H54 (cell line): ENCODE results near the gene DDX24.

Source experiments
- DNase-seq: peaks from one replicate; pipeline ENCODE4 v3.0.0; 2011; ENCODE audit warnings: low spot score, mixed read lengths; ENCODE audit not compliant: insufficient read length
- FAIRE-seq: peaks from 3 replicates; lab custom pipeline; 2011; peaks lifted over from hg19 to GRCh38; lab: Jason Lieb, UNC
- POLR2A ChIP-seq: IDR thresholded peaks from 2 replicates; pipeline ENCODE4 v1.6.1; 2011; ENCODE audit warnings: low read depth, mild to moderate bottlenecking, low read length

Gene DDX24

DNA sequence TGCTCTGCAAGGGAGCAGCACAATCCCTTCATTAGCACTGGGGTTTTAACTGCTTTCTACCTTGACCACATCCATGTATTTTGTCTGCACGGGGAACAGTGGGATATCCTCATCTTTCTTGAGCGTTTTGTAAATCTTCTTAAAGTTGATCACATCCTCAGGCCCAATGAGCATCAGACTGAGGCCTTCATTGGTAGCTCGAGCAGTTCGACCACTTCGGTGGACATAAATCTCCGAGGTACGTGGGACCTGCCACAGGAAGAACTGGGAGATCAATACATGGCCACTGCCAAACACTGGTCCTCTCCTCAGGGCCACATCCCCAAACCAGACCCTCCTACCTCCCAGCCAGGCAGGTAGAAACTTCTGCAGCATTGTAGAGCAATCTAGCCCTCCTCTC lies 26.1 kb downstream of the DDX24 start:
- TF ChIP-seq POLR2A = no peak
- DNase-seq (no peak), FAIRE-seq (no peak)

DNA sequence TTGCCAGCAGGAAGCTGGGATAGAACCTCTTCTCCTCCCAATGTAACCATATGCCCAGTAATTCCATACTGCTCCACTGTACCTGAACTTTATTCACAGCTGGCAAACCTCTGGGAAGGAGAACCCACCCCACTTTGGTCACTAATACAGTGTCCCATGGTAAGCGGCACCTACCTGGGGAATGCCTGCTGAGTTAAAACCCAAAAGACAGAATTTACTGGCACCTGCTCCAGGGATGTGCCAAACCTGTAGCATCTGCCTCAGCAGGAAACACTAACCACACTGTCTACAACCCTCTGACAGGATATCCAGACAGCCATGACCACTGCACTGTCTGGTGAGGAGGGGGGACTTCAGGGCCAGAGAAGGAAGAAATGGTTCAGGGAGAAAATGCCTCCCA lies 26.6 kb downstream of the DDX24 start:
- FAIRE-seq (no peak), DNase-seq (no peak)

DNA sequence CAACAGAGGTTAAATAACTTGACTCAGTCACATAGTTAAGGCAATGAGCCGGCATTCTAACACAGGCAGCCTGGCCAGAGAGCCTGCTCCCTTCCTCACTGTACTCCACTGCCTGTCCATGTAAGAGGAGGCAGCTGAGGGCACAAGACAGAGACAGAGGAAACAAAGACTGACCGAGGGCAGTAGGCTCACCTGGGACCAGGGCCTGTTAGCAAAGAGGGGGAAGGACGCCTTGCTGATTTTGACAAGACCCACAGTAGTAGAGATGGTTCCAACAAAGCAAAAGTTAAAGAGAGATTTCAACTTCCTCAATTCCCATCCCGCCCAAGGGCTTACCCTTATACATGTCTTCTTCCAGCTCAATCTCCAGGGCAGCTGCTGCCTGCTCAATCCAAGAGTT lies 28.3 kb downstream of the DDX24 start:
- no peak for FAIRE-seq
- DNase-seq = no peak
- TF ChIP-seq POLR2A = no peak

More for the DNA sequence above, 26.6 kb downstream of the DDX24 start:
- no peak for TF ChIP-seq POLR2A

DNA sequence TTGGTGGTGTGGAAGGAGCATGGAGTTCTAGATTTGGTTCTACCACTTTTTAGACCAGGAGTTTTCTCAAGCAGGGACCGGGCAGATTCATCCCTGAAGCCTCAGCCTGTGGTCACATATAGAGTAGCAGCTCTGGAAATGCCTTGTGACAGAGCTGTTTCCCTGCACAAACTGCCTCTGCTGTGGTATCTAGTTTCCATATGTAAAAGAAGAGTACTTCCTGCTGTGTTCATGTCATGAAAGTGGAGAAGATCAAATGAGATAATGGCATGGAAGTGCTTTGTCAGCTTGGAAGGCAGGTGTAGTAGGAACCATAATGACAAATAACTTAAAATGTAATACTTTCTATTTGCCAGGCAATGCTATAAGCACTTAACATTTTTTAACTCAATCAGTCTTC lies 28.8 kb downstream of the DDX24 start:
- DNase-seq (no peak), FAIRE-seq (no peak)
- TF ChIP-seq POLR2A = no peak

DNA sequence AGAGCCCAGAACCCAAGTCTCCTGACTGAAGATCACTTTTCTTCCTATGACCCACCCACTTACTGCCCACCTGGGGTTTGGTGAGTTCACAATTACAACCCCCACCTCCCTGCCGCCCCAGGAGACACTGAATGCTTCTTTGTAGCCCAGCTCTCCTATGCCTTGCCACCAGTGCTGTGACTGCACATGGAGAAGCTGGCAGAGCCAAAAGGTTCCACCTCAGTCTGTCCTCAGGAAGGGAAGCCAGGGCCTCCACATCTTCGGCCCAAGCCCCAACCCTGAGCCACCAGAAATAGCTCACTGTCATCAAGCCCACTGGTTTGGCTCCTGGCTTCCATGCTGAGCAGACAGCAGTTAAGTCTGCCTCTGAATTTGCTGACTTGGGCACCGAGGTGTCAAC lies 29.2 kb downstream of the DDX24 start:
- DNase-seq = no peak
- no peak for TF ChIP-seq POLR2A
- no peak for FAIRE-seq

DNA sequence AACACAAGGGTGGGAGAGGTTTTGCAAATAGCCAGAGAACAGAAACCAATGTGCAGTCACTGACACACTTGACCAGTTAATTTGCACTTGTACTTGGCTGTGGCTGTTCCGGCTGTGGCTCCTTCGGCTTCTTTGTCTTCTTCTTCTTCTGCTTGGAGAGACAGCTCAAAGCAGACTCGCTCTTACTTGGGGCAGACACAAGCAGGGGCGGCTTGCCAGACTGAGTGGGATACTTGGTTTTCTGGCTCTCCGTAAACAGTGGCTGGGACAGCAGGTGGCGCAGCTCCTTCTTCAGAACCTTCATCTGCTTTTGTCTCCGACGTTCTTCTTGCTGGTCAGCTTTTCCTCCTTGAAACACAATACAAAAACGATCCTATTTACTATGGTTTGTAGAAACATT lies 29.9 kb downstream of the DDX24 start:
- TF ChIP-seq POLR2A = no peak
- no peak for DNase-seq

DNA sequence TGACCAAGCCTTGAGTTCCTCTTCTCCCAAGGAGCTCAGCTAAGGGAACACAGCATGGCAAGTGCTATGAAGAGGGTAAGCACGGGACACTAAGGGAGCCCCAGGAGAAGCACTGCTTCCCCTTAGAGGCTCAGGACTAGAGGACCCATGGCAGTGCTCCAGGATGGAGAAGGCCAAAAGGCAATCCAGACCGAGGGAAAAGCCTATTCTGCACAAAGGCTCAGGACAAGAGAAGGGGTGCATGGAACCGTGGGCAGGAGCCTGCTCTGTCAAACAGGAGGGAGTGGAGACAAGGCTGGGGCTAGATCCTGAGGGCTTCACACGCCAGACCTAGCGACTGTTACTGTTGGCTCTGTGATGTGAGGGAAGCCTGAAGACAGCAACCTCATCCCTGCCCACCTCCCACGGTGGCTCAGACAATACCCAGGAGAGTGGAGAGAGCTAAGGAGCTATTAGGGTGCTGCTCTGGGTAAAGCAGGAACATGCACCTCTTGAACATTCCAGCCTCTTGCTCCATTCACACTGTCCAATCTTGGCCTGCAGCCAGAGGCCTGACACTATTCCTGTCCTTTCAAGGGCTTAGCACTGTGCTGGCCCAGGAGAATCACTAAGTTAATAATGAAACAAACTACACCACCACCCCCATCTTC lies 30.6 kb downstream of the DDX24 start:
- FAIRE-seq (no peak), DNase-seq (no peak)
- no peak for TF ChIP-seq POLR2A

More for the DNA sequence above, 29.9 kb downstream of the DDX24 start:
- no peak for FAIRE-seq

DNA sequence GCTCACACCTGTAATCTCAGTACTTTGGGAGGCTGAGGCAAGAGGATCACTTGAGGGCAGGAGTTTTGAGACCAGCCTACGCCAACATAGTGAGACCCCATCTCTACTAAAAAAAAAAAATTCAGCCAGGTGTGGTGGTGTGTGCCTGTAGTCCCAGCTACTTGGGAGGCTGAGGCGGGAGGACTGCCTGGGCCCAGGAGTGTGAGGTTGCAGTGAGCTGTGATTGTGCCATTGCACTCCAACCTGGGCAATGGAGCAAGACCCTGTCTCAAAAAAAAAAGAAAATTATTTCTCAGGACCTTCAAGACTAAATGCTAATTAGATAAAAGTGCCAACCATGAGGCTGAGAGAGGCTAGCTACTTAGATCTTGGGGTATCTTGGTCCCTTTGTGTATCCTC lies 31.4 kb downstream of the DDX24 start:
- no peak for TF ChIP-seq POLR2A
- FAIRE-seq = no peak
- DNase-seq = no peak

DNA sequence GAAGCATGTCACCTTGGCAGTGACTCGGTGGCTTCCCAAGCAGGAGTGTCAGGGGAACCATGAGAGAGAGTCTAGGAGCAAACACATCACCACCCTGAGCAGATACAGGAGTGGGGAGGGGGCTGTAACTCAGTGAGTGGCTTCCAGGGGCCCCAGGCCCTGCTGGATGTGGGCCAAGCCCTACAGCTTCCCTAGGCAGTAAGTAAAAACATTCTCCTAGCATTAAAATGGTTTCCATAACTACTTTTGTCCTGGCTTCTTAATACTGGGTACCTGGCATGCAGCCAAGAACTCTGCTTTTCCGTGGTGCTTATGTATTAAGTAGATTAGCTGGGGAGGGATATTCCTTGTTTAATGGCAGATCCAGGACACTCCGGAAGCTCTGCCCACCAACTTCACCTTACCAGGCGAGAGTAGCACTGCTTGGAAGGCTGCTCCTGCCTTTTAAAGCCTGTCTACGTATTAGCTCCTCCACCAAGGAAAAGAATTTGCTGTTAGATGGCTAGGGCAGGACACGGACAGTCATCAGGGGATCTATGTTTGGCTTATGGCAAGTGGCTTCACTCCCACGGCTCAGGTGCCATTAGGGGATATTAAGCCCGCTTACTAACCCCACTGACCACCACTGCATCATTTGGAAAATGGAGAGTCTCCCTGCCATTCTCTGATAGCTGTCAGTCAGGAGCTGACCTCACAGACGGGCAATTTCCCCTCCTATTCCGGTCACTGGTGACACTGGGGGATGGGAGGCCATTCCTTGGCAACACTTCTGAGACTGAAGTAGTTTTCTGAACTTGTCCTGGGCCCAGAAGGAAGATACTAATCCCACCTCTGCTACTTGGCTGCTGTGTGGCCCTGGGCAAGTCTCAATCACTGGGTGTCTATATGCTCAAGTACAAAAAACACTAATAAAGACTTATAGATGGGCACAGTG lies 32.0 kb downstream of the DDX24 start:
- no peak for TF ChIP-seq POLR2A
- FAIRE-seq (no peak), DNase-seq (no peak)

DNA sequence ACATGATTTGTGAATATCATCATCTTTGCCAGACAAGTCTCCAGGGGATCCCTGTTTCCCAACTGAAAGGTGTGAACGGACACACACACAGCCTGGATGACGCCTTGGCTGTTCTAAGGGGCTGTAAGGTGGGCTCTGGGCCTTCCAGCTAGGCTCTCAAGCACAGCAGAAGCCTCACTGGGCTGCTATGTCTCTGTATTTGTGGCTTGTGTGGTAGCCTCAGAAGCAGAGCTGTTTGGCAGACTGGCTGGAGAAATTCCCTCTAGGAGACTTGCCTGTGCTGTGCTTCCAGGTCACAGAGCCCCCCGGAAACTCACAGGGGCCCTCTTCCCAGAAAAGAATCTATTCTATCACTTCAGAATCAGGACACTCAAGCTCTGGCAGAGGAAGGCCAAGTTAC lies 33.4 kb downstream of the DDX24 start:
- DNase-seq (no peak), FAIRE-seq (no peak)
- TF ChIP-seq POLR2A = no peak

DNA sequence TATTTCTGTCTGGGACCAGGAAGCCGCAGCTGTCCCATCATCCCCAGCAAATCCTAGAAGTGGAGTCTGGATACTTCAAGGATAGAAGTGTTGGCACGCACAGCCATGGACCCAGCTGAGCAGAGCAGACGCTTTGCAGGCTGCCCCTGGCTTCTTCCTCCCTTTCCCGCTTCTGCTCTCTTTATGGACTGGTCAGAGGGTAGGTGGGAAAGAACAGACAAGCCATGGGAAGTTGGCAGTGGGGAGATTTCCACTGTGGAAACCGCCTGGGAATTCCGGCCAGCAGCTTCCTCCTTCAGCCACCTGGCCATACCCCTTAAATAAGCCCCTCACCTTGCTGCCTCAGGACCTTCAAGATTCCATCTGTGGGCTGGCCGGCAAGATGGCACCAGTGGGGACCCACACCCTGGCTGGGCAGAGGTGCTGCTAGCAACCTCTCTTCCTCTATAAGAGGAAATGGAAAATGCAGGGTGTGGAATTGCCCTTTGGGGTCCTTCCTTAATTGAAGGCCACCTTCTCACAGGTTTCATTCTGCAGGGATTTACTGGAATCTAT lies 34.2 kb downstream of the DDX24 start:
- DNase-seq = no peak
- no peak for FAIRE-seq
- TF ChIP-seq POLR2A = no peak

DNA sequence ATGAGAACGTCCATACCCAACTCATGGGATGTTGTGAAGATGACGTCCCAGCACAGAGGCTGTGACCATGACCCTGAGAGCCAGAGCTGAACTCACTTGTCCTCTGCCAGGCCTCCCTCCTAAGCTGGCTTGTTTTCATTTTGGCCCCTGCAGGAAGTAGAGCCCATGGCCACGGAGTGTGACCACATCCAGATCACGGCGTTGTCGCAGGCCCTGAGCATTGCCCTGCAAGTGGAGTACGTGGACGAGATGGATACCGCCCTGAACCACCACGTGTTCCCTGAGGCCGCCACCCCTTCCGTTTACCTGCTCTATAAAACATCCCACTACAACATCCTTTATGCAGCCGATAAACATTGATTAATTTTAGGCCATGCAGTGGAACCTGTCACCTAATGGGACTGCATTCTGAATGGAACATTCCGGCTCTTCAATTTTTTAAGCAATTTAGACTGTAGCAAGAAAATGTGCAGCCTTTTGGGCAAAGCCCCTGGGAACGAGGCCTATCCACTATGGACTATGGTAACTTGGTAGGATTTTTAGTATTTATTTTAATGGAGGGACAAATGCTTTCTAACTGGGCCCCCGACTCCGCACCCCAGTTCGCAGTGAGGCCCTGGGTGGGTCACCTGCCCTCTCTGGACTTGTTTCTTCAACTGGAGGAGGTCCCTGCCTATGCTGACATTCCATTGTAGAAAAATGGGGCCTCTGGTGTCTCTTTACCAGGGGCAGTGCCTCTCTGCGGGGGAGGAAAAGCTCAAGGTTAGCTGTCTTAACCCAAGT lies 35.2 kb downstream of the DDX24 start:
- TF ChIP-seq POLR2A = no peak
- DNase-seq (no peak), FAIRE-seq (no peak)

DNA sequence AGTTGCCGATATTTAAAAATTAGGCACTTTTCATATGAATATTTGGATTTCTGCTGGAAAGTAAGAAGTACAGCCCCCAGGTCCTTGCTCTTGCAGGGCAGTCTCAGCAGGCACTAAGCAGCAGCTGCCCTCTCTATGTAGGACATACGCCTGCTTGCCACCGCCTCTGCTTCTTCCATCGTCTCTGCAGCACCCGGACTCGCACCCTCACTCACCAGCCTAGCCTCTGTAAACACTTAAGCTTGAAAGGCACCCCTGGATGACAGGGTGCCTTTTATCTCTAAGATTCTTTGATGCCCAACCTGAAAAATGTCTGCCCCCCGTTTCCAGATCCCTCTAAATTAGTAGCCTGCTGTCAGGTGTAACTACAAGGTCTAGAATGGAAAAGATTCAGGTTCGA lies 35.9 kb downstream of the DDX24 start:
- TF ChIP-seq POLR2A = no peak
- FAIRE-seq = no peak

More for the DNA sequence above, 35.9 kb downstream of the DDX24 start:
- DNase-seq = no peak
